HTERT RPE-1 (cell line): Measurements from ENCODE around the gene RPGR.

Experiments used
- in situ Hi-C: fragments of 300-500 bp; cut with MboI; formaldehyde crosslinking; loops from 4 replicates; pipeline ENCODE4 v1.14.3; 2020; ENCODE audit warnings: low sequenced_read_pairs

RPGR gene

GRCh38 chrX:38268011-38268410 lies 59.3 kb downstream of the RPGR start:
- in situ Hi-C loops = no loop called here

DNA sequence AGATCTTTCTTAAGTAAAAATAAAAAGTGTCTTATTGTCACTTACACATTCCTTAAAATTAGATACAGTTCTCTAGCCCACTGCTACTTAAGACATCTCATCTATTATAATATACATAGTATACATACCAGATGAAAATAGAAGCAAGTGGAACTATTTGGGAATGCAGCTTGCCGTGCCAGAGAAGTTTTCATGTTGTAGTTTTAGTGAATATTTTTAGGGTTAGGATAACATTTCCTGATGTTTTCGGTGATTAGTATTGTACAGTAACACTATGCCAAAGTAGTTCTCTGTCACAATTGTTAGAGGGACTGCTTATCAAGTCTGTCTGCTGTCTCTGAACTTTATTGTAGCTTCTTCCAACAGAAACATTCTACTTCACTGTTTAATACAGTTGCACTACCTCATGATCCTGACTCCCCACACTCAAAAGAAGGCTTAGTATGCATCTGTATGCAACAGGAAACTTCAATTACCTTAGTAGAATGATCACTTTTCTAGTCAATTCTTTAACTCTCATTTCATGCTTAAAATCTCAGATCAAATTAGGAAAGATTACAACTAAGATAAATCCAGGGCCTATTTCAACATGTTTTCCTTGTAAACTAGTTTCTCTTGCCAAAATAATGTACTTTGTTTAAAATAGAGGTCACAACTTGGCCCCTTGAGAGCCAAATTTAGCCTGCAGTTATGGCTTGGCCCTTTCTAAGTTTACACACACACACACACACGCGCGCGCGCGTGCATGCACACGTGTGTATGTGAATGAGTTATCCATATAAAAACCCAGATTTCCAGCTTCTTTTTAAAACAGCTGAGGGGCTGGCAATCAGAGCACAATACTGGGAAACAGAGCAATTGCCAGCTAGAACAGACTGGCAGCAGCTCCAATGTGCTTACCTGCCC lies 64.3 kb downstream of the RPGR start:
- in situ Hi-C loops = no loop called here

DNA sequence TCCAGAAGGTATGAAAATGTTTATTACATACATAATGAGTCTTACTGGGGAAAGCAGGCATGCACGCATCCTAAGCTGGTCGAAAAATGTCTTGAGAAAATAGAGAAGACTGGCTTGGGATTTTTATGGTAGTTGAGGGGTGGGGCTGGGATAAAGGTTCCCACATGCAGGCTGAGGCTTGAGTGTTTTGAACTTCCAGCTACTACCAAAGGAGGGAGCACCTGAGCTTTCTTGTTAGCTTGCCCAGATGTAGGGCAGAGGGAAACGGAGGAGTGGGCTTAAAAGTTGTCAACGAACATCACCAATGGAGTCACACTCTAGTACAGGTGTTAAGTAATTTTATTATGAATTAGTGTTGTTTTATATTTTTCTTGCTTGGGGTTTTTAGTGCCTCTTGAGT lies 67.1 kb downstream of the RPGR start:
- in situ Hi-C loops = no loop called here

- in situ Hi-C loops = no loop called here
These were observed 71.3 kb downstream of the RPGR start for GRCh38 chrX:38256019-38256418.

DNA sequence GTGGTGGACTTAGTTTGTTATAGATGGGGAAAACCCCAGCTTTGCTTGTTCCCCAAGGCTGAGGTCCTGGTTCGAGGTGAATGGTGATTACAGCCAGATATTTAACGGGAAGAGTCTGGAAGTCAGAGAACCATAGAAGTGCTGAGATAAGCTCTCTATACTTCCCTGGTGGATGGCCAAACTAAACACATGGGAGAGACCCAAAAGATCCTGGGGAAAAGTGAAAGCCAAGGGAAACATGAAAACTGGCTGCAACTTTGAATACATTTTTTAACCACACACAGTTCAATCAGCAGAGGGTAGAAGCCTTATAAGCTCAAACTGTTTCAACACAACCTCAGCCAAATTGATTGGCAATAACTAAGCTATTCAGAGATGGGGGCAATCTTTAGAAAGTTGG lies 77.3 kb downstream of the RPGR start:
- in situ Hi-C loops = no loop called here

- in situ Hi-C loops = no loop called here
These were observed 80.3 kb downstream of the RPGR start for GRCh38 chrX:38247051-38247450.

GRCh38 chrX:38240541-38240940 lies 86.8 kb downstream of the RPGR start:
- in situ Hi-C loops = no loop called here

DNA sequence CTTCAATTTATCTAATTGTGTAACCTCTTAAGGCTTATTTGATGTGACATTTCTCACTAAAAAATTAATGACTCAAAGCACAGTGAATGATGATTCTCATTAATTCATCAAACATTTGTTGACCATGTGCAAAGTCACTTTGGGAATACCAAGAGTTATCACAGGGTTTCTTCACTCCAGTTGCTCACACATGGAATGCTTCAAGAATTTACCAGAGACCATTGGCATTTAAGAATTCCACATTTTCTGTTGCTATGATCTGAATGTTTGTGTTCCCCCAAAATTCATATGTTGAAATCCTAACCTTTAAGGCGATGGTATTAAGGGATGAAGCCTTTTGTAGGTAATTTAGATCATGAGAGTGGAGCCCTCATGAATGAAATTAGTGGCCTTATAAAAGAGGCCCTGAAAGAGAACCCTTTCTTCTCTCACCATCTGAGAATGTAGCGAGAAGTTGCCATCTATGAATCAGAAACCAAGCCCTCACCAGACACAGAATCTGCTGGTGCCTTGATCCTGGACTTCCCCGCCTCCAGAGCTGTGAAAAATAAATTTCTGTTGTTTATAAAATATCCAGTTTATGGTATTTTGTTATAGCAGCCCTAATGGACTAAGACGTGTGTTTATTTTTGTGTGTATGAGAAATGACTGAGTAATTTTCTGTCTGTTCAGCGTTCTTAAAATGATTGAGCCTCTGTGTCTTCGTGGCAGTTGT lies 90.3 kb downstream of the RPGR start:
- in situ Hi-C loops = no loop called here

DNA sequence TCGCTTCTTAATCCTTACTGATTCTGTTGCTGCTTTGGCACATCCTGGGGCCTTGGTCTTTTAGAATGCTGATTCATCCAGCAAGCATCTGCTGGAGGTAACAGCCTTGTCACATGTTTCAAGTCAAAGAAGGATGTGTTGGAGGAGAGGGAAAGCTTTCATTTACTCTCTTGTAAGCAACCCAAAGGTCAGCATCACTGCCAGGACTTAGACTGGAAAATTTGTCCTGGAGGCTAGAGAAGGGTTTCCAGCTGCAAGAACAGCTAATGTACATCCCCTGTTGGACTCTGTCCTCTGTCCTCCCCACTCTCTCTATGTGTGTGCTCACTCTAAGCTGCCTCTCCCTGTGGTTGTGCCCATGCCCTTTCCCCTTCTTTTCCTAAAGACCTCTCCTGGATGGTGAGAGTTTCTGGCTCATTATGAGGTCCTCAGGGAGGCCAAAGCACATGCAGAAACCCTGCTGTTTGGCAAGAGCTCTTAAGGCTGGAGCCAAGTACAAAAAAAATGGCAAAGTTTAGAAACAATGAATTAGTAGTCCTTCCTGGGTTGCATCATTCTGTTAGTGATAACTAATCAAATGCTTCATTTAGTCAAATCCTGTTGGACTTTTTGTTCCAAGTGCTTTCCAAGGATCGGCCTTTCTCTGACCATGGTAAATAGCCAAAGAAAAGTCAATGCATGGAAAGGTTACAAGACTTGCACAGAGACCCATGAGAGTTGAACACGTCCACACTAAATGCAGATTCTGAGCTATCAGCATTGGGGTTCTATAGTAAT lies 93.2 kb downstream of the RPGR start:
- in situ Hi-C loops = no loop called here

- in situ Hi-C loops = no loop called here
These were observed 95.1 kb downstream of the RPGR start for GRCh38 chrX:38232079-38232686.

- in situ Hi-C loops = no loop called here
These were observed 102.2 kb downstream of the RPGR start for GRCh38 chrX:38225093-38225492.

- in situ Hi-C loops = no loop called here
These were observed 103.1 kb downstream of the RPGR start for GRCh38 chrX:38224160-38224559.

- in situ Hi-C loops = no loop called here
These were observed 105.8 kb downstream of the RPGR start for GRCh38 chrX:38221391-38221929.

- in situ Hi-C loops = no loop called here
These were observed 106.6 kb downstream of the RPGR start, which contains the start of gene SRPX for GRCh38 chrX:38220415-38221390. Gene SRPX, minus strand, starts transcription at chrX:38220871. Its CDS starts 79 bp downstream, at chrX:38220792.

GRCh38 chrX:38220024-38220414 lies 107.3 kb downstream of the RPGR start:
- in situ Hi-C loops = no loop called here
